GM21619 (cell line): ENCODE results near the gene RTL10.

Source experiments
- ATAC-seq: cut with Tn5 transposase; IDR thresholded peaks from one replicate; pipeline ENCODE4 v1.9.1; 2021; ENCODE audit not compliant: unreplicated experiment

RTL10 gene, protein sequence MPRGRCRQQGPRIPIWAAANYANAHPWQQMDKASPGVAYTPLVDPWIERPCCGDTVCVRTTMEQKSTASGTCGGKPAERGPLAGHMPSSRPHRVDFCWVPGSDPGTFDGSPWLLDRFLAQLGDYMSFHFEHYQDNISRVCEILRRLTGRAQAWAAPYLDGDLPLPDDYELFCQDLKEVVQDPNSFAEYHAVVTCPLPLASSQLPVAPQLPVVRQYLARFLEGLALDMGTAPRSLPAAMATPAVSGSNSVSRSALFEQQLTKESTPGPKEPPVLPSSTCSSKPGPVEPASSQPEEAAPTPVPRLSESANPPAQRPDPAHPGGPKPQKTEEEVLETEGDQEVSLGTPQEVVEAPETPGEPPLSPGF

DNA sequence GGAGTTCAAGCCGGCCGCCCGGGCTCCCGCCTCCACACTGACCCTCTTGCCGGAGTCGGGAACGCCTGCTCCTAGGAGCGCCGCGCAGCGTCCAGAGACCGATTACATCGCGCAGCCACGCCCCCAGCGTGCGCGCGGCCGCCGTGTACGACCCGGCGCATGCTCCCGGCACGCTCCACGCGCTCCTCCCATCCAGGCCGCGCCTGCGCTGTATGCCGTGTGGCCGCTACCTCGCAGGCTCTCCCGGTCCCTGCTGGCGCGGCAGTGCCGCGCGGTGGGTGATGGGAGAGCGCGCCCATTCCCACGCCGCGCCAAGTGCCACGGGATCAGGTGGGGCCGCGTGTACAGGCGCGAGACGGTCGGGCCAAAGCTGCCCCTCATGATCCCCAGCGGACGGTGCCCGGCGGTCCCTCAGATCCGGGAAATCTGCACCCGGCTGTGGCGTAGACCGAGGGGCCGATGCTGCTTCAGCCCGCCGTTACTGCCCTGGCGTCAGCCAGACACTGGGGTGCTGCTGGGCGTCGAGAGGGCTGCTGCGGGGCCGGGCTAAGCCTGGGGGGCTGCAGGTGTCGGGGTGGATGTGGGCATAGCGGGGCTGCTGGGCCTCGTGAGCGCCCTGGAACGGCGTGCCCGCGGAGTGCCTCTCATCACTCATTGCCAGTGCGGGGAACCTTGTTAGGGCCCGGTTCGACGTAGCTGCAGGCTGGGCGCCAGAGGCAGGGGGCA is at the start of gene RTL10, which contains the start of gene GNB1L:
Gene RTL10, minus strand, starts transcription at position 97 of the 726 bp plus-strand sequence. CDS start 2,613 bp downstream, outside the sequence.
Gene GNB1L, minus strand, starts transcription at position 97 of the 726 bp plus-strand sequence. CDS start 33,519 bp downstream, outside the sequence.
- peak; percentile 69 for ATAC-seq

DNA sequence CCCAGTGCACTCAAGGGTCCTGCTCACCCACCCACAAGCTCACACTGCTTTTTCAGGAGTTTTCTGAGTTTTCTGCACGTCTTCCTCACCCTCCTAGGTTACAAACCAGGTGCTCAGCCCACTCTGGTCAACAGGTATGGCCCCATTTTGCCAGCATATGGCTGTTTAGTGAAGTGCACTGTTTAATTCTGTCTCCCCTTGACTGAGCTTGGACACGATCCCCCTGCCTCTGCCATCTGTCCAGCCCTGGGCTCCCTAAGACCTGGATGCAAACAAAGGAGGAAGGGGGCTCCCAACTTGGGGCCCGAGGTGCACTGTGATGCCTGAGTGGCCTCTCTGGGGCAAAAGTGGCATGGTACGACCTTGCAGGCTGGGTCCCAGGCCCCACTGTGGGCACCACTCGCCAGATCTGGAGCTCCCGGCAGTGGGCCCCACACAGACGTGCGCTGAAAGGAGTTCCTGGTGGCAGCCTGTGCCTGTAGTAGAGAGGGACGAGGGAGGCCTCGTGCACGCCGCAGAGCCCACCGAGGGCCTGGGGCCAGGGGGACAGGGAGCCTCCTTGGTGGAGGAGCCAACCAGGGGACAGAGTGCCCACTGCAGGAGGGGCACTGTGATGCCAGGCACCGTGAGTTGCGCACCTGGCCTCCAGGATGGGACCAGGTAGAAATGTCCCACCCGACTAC is 49.6 kb upstream of the RTL10 start:
- ATAC-seq = no peak

DNA sequence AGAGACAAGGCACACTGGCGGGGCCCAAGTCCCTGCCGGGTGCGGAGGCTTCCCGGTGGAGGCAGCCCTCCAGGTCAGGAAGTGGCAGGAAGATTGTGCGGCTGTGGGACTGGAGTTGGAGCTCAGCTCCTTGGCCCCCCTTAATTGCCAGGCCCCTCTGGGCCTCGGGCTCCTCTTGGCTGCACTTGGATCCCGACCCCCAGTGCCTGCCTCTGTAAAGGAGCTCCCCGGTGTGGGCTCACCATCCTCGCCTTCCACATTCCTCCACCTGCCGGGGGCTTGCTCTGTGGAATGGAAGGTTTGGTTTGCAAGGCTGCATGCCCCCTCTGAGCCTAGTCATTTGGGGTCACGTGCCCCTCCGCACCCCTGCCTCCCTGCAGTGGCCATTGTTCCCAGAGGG is 48.8 kb upstream of the RTL10 start:
- ATAC-seq = no peak

DNA sequence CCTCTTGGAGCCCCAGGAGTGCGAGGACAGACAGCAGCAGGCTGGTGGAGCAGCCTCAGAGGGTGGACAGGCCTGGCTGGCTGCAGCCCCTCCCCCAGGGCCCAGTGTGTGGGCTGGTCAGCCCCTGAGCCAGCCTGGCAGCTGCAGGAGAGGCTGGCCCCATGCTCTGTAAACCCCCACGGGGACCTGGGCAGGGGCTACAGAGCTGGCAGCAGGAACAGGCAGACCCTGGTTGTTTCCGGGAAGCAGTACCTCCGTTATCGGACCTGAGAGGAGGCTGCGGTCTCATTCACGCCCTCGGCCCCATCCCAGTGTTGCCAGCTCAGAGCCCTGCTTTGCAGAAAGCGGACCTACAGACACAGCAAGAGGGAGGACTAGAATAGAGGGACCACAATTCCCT is 48.4 kb upstream of the RTL10 start:
- ATAC-seq = no peak

DNA sequence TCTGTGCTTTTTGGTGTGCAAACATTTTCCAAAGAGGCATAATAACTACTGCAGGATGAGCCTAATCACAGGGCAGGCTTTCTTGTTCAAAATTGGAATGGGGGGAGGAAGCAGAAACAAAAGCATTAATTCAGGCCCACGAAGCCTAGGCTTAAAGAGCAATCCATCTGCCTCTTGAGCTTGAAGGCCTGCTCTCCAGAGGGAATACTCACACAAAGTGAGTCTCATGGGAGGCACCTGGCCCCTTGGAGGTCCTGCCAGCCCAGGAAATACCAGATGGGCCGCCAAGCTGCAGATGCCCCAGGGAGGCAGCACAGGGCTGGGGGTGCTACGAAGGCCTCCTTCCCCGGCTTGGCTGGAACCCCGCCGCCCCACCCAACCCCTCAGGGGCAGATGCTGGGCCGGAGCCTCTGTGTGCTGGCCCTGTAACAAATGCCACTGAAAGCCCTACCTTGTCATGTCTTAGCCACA is 47.6 kb upstream of the RTL10 start:
- no peak for ATAC-seq

DNA sequence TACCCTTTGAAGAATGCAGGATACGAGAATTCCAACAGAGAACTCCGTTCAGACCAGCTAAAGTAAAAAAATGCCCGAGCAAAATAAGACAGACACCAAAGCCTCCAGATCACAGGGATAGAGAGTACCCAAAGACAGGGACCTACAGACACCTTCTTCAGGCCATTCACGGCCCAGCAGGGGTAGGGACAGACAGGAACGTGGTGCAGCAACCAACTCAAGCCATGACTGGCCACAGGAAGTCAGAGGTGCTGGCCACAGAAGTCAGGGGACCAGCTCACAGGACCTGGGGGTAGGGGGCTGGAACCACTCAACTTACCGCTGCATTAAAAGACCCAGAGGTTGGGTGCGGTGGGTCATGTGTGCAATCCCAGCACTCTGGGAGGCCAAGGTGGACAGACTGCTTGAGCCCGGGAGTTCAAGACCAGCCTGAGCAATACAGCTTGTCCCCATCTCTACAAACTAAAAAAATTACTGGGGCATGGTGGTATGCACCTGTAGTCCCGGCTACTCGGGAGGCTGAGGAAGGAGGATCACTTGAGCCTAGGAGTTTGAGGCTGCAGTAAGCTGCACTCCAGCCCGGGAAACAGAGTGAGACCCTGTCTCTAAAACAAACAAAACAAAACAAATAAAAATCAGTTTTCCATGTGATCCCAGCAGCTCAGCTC is 47.0 kb upstream of the RTL10 start:
- ATAC-seq = no peak

DNA sequence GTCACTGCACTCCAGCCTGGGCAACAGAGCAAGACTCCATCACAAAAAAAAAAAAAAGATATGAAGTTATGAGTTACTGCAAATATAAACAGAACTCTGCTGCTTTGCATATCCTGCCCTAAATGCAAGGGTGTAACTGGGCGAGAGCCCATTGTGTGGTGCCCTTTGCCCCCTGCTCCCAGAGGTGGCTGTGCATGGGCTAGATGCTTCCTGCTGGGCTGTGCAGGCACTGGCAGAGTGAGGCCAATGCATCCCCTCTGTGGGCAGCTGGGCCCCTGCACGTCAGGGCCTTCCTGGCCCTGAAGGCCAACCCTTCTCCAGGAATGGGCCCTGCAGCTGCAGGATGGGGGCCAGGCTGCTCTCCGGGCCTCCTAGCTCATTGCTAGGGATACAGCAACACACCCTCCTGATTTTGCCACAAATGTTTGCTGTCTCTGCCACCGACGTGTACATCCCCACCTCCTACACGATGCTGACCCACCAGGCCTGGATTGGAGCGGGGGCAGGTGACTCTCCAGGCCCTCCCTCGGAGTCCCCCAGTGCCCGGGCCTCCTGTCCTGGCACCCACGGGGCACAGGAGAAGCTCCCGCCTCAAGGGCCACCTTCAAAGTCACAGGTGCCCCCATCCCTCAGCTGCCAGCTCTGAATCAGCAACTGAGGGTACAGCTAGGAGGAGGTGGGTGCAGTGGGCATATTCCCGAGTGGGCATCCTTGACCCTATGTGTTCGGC is 46.2 kb upstream of the RTL10 start:
- no peak for ATAC-seq

DNA sequence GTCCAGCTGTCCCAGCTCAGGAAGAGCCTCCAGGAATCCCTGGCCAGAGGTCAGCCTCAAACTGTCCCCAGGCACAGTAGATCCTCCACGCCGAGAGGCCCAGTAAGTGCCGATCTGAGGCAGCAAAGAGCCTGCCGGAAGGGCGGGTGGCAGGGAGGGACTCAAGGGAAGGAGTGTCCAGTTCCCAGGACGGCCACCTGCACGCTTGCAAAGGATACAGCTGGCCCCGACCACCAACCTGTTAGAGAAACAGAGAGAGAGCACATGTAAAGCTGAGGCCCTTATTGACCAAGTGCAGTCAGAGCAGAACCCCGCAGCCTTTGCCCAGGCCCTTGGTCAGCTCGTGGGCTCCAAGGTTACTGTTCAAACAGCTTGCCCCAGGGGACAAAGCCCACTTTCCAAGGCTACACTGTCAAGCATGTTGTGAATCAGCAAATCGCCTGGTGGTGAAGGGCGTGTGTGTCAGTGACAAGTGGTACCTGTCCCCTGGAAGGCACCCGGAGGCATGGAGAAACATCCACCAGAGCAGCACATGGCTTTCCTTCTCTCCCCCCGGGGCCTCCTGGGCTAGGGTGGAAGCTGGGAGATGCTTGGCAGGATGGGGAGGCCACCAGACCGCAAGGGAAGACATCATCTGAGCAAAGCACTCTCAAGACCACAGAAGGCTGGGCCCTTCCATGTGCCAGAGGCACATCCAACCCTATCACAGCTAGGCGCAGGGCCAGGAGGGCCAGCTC is 44.3 kb upstream of the RTL10 start:
- ATAC-seq = no peak

DNA sequence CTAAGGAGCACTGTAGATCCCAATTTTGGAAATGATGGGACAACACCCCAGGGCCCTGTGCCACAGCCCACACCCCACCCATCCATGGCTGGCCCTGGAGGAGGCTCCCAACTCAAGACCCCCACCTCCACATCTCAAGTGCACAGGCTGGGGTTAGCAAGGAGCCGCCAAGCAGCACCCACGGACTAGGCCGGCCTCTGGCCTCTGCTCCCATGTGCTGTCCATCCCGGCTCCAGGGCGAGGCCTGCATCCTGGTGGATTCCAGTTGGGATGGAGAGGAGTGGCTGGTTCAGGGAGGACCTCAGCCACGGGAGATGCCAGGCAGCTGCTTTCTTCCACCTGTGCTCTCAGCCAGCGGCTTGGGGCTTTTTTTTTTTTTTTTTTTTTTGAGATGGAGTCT is 43.5 kb upstream of the RTL10 start:
- no peak for ATAC-seq

DNA sequence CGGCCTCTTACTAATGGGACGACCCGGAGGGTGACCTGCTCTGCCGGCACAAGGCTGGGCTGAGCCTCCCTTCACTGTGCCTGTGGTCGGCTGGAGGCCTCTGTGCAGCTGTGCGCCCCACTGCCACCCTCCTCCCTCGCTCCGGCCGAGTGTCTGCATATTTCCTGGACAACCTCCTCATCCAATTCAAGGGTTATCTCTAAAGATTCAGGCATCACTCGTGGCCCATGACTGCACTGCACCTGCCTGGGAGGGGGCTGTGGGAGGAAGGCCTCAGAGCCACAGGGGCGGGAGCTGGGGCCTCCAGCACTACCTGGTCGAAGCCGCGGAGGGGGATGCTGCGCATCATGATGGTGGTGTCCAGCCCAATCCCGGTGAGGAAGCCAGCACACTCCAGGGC is 43.1 kb upstream of the RTL10 start:
- no peak for ATAC-seq

DNA sequence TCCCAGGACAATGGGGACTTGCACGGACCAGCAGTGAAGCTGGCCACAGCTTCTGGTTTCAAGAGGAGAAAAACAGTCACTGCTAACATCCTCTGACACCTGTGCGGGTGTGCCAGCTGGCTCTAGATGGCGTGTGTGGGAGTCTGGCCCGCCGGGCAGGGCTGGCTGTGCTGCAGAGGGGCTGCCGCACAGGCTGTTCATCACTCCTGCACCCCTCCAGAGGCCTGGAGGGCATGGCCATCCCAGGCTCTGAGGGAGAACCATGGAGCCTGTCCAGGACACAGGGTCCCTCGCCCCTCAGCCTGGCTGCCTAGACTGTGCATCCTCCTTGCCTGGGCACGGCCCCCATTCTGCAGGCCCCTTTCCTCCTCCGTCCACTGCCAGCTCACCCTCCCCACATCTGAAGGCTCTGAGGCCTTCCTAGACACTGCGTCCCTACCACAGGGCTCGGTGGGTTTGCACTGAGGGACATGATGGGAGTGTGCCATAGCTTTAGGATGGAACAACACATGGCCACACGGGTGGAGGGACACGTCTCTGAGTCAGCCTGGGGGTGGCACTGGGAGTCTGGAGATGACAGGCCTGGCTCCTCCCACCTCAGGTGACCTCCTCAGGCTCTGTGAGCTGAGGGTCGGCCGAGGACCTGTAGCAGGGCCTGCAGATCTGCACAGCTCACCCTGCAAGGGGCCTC is 42.1 kb upstream of the RTL10 start:
- no peak for ATAC-seq

DNA sequence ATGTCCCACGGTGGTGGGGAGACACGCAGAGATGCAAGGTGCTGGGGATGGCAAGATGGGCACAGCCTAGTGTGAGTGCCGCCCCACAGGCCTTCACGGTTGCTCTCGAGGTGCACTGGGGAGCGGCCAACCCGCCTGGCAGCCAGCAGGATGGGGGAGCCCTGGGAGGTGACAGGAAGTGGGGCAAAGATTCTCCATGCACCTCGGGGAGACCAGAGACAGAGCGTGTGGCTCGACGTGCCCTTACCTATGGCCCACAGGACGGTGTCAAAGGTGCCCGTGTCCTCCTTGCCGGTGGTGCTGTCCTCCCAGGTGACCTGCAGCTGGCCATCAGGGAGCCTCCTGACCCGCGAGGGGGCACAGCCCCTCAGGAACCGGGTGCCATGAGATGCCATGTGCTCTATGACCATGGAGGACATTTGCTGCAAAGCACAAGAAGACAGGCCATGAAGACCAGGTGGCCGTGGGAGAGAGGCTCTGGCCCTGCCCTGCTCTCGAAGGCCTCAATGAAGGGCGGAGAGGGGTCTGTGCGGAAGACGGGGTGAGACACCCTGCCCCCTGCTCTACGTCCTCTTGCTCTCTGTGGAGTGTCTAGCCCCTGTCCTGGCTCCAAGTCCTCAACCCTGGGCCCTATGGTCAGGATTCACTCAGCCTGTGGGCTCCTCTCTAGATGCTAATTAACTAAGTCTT is 40.6 kb upstream of the RTL10 start:
- no peak for ATAC-seq

DNA sequence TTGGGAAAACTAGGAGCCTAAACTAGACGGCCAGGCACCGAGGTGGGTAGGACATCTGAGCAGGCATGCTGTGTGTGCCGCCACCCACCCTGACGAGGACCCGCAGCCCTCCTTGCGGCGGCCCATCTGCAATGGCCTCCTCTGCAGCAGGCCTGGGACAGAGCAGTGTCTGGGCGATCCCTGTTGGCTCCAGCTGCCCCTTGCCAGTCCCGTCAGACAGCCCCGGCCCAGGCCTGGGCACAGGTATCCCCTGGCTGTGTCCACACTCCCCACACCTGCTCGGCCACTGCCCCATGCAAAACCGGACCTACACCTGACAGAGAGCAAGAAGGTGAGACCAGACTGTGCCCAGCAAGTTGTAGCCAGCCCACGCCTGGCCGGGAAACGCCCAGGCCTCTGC is 38.7 kb upstream of the RTL10 start:
- no peak for ATAC-seq

DNA sequence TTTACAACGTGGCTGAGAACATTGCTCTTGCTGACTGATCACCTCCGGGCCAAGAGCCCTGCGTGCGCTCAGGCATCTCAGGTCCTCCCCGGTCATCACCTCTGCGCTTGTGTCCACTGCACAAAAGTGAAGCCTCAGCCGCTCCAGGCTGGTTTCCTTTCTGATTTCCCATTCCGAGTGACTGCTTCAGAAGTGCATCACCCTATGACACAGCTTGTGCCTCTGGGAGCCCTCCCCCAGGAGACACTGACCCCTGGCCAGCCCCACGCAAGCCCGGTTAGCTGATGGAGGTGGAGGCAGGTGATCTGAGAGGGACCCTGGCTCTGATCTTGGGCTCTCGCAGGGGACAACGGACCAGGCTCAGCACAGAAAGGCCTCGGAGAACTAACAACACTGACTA is 38.3 kb upstream of the RTL10 start:
- no peak for ATAC-seq

DNA sequence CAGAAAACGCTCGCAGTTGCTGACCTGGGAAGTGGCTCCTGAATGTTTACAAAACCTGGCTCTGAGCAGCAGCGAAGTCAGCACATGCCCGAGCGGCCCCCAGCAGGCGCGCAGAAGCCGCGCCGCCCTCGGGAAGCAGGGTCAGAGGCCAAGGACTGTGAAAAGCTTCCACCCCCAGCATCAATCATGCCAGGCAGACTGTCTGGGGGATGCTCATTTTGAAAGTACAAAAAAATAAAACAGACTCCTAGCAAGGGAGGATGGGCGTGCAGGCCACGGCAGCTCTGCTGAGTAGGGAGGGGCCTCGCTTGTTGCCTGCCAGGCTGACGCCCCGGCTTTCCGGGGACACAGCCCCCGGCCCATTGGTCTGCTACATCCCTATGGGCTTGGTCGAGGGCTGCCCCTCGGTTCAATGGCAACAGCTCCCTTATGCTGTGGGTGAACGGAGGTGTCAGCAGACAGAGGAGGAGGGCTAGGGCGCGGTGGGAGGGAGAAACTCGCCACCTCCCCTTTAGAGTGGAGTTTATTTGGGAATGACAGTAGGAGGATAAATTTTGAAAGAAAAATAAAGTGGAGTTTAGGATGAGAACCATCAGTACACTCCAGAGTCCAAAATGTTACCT is 37.7 kb upstream of the RTL10 start:
- no peak for ATAC-seq

DNA sequence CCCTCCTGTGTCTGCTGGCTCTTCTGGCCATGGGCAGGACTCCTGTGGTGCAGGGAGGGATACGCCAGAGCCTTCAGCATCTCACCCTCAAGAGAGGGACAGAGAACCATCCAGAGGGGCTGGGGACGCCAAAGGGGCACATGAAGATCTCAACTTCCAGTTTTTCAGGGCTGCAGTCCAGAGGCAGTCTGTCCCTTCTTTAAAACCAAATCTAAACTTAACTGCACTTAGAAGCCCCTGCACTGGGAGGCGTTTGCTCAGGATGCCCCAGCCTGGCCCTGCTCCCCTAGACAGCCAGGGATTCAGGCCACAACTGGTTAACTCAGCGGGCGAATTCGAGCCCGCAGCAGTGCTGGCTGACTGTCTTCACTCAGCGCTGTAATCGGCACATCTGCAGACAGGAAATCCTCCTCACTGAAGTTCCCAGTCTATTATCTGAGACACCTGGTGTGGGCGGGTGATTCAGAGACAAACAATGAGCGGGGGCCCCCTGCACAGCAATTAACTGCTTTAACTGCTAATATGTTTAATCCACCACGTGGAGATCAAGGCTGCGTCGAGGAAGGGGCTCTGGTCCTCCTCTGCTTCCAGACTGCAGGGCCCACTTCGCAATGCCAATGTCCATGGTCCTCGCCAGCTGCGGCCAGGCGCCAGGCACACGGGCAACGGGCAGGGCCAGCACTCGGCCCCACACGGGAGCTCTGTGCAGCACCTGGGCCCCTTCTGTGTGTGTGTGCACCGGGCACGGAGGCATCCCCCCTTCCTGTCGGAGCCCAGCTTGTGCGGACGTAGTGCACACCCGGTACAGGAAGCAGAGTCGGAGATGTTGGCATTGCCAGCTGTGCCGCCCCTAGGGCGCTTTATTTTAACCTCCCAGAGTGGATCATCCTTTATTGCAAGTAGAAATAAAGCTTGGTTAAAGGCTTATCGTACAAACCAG is 36.9 kb upstream of the RTL10 start:
- ATAC-seq = peak; percentile 57
